ENCODE measurements around the gene SRI.
A peak's percentile ranks its signal among the peaks of the same experiment; 100 is the strongest.

The SRI gene

DNA sequence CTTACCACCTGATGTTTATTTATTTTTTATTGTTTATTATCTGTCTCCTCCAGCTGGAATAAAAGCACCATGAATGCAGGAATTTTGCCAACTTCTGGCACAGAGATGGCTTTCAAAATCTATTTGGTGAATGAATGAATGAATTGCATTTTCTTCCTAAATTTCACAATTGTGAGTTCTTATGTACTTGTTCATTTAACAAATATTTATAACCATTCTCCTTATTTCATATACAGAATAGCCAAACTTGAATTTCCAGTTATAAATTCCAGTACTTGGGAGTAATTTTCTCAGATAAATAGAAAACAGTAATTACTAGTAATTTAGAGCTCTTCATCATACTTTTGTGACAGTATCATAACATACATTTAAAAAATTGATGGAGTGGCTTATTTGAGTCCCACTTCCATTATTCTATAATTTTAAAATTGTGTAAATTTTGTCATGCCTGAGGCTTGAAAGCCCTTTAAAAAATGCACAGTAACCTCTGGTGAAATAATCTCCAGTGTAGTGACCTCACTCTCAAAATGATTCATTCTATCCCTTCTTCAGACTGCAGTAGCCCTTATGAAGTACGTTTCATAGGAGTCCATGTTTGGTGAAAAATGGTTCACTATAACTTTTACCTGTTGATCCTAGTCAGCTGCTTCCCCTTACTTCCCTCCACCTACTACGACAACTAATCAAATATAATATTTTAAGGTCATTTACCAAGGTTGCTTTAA is 40.0 kb upstream of the SRI start:
- TF ChIP-seq, protein P1, sequence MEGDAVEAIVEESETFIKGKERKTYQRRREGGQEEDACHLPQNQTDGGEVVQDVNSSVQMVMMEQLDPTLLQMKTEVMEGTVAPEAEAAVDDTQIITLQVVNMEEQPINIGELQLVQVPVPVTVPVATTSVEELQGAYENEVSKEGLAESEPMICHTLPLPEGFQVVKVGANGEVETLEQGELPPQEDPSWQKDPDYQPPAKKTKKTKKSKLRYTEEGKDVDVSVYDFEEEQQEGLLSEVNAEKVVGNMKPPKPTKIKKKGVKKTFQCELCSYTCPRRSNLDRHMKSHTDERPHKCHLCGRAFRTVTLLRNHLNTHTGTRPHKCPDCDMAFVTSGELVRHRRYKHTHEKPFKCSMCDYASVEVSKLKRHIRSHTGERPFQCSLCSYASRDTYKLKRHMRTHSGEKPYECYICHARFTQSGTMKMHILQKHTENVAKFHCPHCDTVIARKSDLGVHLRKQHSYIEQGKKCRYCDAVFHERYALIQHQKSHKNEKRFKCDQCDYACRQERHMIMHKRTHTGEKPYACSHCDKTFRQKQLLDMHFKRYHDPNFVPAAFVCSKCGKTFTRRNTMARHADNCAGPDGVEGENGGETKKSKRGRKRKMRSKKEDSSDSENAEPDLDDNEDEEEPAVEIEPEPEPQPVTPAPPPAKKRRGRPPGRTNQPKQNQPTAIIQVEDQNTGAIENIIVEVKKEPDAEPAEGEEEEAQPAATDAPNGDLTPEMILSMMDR (IDR thresholded peaks at IDR 0.05), result no peak

DNA sequence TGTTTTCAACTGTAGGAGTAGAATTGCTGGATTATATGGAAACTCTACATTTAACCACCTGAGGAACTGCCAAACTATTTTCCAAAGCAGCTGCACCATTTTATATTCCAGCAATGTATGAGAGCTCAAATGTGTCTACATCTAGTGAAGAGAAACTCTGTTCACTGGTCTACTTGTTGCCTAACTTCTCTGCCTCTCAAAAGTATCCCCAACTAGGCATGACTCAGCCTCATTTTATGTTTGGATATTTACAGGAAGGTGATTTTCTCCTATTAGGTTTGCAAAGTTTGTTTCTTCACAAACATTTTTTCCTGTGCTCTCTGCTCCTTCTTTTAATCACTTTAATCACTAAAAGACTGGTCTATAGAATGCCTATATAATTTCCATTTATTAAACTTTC is 37.1 kb upstream of the SRI start:
- TF ChIP-seq, protein P1 (IDR thresholded peaks at IDR 0.05), result no peak

DNA sequence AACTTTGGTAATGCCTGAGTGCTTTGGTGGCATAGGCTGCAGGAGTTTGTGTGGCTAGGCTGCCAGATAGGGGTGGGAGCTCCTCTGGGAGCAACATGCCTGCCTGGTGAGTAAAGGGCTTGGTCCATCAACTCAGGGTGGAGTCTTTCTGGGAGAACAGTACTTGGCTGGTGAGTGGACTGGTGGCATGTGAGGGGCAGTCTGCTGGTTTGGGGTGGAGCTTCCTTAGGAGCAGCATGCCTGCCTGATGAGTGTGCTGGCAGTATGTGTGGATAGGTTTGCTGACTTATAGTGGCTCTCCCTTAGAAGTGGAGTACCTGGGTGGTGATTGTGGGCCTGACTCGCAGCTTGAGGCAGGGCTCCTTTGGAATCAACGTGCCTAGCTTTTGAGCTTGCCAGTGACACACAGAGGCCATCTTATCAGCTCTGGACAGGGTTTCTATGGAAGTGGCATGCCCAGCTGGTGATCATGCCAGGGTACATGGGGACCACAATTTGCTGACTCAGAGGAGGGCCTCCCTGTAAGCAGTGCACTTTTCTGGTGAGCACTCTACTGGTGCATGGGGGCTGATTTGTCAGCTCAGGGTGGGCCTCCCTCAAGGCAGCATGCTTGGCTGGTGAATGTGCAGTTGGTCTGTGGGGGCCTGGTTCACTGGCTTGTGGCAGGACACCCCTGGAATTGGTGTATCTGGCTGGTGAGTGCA is 35.0 kb upstream of the SRI start:
- TF ChIP-seq, protein P1 (IDR thresholded peaks at IDR 0.05), result no peak

DNA sequence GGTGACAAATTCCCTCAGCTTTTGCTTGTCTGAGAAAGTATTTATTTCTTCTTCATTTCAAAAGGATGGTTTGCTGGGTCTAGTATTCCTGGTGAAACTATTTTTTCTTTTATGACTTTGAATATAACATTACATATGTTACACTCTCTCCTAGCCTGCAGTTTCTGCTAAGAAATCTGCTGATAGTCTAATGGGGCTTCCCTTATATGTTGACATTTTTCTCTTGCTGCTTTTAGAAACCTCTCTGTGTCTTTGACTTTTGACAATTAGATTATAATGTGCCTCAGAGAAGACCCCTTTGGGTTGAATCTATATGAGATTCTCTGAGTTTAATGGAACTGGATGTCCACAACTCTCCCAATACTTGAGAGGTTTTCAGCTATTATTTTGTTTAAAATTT is 33.8 kb upstream of the SRI start:
- TF ChIP-seq, protein P1 (IDR thresholded peaks at IDR 0.05), result no peak

DNA sequence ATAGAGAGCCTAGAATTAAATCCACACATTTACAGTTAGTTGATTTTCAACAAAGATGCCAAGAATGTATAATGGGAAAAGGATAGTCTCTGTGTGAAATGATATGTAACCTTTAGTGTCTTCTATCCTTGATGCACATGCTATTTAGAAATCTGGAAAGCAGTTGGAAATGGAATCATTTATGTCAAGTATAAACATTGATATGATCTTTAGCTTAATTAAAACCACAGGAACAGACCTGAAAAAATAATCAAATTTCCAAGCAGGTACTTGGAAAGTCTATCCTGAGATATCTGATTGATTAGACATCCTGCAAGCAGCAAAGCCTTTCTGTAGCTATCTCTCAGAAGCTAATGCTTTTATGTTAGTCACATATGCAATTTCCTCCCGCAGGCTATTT is 24.4 kb upstream of the SRI start:
- TF ChIP-seq, protein P1 (IDR thresholded peaks at IDR 0.05), result no peak

DNA sequence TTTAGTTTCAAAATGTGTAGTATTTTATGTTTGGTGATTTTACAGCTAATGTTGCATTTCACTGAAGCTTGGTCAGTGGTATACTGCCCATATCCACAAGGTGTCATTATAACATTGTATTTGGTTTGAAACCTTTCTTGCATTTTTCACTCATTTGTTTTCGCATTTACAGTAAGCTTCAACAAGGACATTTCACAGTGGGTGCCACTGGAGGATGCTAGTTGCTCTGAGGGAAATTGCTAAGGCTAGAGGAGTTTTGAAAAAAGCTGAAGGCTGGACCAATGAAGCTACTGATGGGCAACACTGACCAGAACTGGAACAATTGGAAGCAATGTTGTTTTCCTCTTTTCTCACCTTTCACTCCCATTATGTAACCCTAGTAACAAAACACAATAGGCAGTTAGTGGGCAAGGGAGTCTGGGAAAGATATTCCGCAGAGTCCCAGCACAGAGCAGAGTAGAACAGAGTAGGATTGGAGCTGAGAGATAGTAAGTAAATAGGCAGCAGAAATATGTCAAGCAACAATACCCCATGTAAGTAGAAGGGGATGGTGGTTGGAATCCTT is 23.6 kb upstream of the SRI start:
- TF ChIP-seq, protein P1 (IDR thresholded peaks at IDR 0.05), result peak; percentile 95

DNA sequence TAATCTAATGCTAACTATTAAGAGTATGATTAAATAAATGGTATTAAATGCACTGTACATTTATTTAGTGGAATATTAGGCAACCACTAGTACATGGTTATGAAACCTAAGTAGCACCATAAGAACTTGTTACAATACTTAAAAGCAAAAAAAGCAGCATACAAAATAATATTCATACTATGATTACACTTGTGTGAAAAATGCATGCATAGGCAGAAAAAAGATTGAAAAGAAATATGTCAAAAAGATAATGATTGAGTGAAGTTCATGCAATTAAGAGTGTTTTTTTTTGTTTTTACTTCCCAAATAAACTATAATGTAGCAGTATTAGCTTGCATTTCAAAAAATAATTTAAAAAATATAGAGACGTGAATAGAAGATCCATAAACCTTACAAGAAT is 20.0 kb upstream of the SRI start:
- TF ChIP-seq, protein P1 (IDR thresholded peaks at IDR 0.05), result no peak

All from LNCAP (cell line).